WTC11 (cell line): ENCODE data around the gene CAMK2D.

Experiments used
- ZNF423 ChIP-seq: fragments of 250-450 bp; sonication (Bioruptor Pico); IDR thresholded peaks from 2 replicates; pipeline ENCODE4 v2.1.2; 2022; ENCODE audit warnings: mild to moderate bottlenecking, moderate library complexity
- TF ChIP-seq, protein P1 (sequence below): sonication (generic); formaldehyde crosslinking; conservative IDR thresholded peaks from 2 replicates; pipeline ENCODE4 v1.8.1; 2022; ENCODE audit warnings: mild to moderate bottlenecking, missing genetic modification reagents
- TF ChIP-seq, protein P2 (sequence below): fragments of 200-600 bp; IDR thresholded peaks from 2 replicates; pipeline ENCODE4 v1.8.0; 2022; ENCODE audit warnings: antibody characterized with exemption
- TF ChIP-seq, protein P3 (sequence below): sonication (generic); formaldehyde crosslinking; IDR thresholded peaks from 2 replicates; pipeline ENCODE4 v1.8.1; 2023; ENCODE audit warnings: mild to moderate bottlenecking, missing genetic modification reagents, moderate library complexity
- TF ChIP-seq, protein P4 (sequence below): sonication (generic); formaldehyde crosslinking; IDR thresholded peaks from 2 replicates; pipeline ENCODE4 v1.8.1; 2023; ENCODE audit warnings: mild to moderate bottlenecking, missing genetic modification reagents, borderline replicate concordance

GRCh38 chr4:113743690-113744089, 17.8 kb downstream of the CAMK2D start:
- TF ChIP-seq, protein P1, sequence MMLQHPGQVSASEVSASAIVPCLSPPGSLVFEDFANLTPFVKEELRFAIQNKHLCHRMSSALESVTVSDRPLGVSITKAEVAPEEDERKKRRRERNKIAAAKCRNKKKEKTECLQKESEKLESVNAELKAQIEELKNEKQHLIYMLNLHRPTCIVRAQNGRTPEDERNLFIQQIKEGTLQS = no peak
- TF ChIP-seq, protein P2, sequence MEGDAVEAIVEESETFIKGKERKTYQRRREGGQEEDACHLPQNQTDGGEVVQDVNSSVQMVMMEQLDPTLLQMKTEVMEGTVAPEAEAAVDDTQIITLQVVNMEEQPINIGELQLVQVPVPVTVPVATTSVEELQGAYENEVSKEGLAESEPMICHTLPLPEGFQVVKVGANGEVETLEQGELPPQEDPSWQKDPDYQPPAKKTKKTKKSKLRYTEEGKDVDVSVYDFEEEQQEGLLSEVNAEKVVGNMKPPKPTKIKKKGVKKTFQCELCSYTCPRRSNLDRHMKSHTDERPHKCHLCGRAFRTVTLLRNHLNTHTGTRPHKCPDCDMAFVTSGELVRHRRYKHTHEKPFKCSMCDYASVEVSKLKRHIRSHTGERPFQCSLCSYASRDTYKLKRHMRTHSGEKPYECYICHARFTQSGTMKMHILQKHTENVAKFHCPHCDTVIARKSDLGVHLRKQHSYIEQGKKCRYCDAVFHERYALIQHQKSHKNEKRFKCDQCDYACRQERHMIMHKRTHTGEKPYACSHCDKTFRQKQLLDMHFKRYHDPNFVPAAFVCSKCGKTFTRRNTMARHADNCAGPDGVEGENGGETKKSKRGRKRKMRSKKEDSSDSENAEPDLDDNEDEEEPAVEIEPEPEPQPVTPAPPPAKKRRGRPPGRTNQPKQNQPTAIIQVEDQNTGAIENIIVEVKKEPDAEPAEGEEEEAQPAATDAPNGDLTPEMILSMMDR = no peak
- TF ChIP-seq ZNF423 (CRISPR knock-in tag) = no peak
- TF ChIP-seq, protein P3, sequence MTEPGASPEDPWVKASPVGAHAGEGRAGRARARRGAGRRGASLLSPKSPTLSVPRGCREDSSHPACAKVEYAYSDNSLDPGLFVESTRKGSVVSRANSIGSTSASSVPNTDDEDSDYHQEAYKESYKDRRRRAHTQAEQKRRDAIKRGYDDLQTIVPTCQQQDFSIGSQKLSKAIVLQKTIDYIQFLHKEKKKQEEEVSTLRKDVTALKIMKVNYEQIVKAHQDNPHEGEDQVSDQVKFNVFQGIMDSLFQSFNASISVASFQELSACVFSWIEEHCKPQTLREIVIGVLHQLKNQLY (CRISPR knock-in tag) = no peak
- TF ChIP-seq, protein P4, sequence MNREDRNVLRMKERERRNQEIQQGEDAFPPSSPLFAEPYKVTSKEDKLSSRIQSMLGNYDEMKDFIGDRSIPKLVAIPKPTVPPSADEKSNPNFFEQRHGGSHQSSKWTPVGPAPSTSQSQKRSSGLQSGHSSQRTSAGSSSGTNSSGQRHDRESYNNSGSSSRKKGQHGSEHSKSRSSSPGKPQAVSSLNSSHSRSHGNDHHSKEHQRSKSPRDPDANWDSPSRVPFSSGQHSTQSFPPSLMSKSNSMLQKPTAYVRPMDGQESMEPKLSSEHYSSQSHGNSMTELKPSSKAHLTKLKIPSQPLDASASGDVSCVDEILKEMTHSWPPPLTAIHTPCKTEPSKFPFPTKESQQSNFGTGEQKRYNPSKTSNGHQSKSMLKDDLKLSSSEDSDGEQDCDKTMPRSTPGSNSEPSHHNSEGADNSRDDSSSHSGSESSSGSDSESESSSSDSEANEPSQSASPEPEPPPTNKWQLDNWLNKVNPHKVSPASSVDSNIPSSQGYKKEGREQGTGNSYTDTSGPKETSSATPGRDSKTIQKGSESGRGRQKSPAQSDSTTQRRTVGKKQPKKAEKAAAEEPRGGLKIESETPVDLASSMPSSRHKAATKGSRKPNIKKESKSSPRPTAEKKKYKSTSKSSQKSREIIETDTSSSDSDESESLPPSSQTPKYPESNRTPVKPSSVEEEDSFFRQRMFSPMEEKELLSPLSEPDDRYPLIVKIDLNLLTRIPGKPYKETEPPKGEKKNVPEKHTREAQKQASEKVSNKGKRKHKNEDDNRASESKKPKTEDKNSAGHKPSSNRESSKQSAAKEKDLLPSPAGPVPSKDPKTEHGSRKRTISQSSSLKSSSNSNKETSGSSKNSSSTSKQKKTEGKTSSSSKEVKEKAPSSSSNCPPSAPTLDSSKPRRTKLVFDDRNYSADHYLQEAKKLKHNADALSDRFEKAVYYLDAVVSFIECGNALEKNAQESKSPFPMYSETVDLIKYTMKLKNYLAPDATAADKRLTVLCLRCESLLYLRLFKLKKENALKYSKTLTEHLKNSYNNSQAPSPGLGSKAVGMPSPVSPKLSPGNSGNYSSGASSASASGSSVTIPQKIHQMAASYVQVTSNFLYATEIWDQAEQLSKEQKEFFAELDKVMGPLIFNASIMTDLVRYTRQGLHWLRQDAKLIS (CRISPR knock-in tag) = no peak
